Kidney glomerular epithelial cell (primary cell): Measurements from ENCODE around the gene TLK2.
A peak's percentile ranks its signal among the peaks of the same experiment; 100 is the strongest.
"Not testable (repeated sequence)": the region's sequence is repeated elsewhere in the genome, so short reads cannot be mapped to it uniquely, and the experiment has no call there.

Source experiments
- DNase-seq: peaks from one replicate; lab custom pipeline; 2025; lab: John Stamatoyannopoulos, UW

Gene TLK2

DNA sequence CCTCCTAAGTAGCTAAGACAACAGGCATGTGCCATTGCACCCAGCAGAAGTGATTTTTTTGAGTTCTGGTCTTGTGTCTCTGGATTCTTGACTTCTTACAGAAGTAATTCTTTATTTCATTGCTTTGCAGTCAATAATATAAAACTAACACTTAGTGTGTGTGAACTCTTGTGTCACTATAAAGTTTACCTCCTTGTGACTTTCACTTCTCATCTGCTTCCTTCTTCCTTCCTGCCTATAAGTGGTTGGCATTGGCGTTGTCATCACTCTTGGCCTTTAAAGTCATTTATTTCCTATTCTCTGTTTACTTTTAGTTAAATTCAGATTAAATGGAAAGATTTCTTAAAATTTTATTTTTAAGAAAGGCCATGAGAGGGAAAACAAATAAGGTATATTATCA, 12.4 kb downstream of the TLK2 start:
- not testable (repeated sequence) for DNase-seq

DNA sequence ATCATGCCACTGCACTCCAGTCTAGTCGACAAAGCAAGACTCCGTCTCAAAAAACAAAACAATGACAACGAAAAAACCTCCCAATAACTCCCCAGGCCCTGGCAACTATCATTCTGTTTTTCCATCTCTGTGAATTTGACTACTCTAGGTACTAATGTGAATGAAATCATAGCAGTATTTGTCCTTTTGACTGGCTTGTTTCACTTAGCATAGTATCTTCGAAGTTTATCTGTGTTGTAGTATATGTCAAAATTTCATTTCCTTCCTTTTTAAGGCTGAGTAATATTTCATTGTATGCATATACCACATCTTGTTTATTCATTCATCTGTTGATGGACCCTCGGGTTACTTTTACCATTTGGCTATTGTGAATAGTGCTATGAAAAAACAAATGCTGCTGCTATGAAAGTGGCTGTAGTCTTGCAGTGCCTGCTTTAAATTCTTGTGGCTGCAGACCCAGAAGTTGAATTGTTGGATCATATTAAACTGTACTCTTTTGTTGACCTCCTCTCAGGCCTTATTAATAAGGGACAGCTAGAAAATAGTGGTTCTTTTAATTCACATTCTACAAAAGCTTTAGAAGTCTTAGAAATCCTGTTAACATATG, 14.5 kb downstream of the TLK2 start:
- not testable (repeated sequence) for DNase-seq

DNA sequence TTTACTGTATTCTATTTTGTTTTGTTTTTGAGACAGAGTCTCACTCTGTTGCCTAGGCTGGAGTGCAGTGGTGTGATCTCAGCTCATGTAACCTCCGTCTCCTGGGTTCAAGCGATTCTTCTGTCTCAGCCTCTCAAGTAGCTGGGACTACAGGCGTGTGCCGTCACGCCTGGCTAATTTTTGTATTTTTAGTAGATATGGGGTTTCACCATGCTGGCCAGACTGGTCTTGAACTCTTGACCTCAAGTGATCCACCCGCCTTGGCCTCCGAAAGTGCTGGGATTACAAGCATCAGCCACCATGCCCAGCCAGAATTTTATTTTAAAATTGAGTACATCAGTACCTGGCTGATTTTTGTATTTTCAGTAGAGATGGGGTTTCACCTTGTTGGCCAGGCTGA, 15.4 kb downstream of the TLK2 start:
- DNase-seq = not testable (repeated sequence)

DNA sequence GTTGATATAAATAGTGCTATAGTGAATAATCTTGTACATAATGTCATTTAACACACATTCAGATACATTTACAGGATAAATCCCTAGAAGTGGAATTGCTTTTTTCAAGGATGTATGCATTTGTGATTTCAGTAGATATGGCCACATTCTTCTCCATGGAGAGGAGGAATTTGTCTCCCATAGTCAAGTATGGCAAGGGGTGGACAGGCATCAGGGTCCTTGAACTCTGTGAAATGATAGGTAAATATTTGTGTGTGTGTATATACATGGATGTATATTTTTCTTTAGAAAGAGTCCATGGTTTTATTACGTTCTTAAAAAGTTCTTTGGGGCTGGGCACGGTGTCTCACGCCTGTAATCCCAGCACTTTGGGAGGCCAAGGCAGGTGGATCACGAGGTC, 17.7 kb downstream of the TLK2 start:
- not testable (repeated sequence) for DNase-seq

DNA sequence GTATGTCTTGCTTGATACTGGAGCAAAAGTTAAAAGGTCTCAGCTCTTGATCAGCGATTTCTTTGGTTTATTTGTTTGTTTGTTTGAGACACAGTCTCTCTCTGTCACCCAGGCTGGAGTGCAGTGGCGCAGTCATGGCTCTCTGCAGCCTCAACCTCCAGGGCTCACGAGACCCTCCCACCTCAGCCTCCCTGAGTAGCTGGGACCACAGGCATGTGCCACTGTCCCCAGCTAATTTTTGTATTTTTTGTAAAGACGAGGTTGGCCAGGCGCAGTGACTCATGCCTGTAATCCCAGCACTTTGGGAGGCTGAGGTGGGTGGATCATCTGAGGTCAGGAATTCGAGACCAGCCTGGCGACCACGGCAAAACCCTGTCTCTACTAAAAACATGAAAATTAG, 20.2 kb downstream of the TLK2 start:
- not testable (repeated sequence) for DNase-seq

DNA sequence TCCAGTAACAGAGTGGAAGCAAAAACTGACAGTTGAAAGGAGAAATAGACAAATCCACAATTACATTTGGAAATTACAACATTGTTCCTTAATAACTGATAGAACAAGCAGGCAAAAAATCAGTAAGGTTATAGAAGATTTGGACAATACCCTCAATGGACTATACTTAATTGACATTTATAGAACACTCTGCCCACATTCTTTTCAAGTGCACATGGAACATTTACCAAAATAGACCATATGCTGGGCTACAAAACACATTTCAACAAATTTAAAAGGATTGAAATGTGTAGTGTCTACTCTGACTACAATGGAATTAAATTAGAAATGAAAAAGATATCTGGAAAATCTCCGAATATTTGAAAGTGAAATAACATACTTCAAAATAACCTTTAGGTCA, 21.8 kb downstream of the TLK2 start:
- DNase-seq = not testable (repeated sequence)

DNA sequence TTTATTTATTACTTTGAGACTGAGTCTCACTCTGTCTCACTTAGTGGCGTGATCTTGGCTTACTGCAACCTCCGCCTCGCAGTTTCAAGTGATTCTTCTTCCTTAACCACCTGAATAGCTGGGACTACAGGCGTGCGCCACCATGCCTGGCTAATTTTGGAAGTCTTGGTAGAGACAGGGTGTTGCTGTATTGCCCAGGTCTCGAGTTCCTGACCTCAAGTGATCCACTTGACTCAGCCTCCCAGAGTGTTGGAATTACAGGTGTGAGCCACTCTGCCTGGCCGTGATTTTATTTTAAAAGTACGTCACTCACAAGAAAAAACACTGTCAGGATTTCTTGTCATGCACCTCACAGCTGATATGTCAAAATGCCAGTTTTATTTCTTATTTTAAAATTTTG, 26.2 kb downstream of the TLK2 start:
- DNase-seq = not testable (repeated sequence)

DNA sequence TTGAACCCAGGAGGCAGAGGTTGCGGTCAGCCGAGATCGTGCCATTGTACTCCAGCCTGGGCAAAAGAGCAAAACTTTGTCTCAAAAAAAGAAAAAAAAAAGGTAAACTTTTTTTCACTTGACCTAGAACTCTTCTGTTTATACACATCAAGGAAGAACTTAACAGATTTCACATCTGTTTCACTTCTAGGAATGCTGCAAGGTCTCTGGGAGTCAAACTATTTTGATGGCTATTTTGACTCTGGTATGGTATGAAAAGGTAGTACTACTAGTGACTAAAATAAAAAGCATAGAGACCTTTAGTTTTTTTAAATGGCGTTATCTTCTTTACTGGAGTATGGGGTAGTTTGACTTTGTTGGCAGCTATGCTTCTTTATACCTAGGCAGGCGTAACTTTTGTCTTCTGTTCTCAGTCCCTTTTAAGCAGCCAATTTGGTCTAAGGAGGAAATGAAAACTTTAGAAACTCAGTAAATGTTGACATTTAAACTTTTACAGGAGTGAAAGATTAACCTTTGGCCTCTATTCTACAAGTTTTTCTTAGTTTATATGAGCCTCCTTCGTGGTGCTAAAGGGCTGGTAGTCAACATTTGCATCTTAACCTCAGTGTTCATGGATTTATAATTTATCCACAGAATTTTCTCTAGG, 28.7 kb downstream of the TLK2 start:
- not testable (repeated sequence) for DNase-seq

DNA sequence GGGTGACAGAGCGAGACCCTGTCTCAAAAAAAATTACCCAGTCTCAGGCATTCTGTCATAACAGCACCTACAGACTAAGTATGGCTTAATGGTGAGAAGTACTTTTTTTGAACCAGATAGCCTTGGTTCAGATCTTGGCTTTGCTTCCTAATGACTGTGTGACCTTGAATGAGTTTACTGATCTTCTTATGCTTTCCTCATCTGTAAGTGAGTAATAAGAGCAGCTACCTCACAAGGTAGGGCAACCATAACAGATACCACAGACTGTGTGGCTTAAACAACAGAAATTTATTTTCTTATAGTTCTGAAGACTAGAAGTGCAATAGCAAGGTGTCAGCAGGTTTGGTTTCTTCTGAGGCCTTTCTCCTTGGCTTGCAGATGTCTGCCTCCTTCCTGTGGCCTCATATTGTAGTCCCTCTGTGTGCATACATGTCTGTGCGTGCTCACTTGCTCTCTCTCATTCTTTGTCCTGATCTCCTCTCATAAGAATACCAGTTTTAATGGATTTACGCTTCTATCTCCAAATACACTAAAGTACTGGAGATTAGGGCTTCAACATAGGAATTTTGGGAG, 31.7 kb downstream of the TLK2 start:
- not testable (repeated sequence) for DNase-seq

DNA sequence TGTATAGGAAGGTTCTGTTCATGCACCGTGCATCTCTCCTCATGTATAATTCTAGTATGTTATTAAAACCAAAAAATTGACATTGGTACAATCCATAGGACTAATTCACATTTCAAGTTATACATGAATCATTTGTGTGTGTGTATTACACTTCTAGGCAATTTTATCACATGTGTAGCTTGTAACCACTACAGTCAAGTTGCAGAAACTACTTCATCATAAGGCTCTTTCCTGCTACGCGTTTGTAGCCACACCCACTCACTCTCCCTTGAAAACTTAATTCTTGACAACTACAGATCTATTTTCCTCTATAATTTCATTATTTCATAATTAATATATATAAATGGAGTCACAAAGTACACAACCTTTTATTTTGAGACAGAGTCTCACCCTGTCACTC, 32.4 kb downstream of the TLK2 start:
- not testable (repeated sequence) for DNase-seq

DNA sequence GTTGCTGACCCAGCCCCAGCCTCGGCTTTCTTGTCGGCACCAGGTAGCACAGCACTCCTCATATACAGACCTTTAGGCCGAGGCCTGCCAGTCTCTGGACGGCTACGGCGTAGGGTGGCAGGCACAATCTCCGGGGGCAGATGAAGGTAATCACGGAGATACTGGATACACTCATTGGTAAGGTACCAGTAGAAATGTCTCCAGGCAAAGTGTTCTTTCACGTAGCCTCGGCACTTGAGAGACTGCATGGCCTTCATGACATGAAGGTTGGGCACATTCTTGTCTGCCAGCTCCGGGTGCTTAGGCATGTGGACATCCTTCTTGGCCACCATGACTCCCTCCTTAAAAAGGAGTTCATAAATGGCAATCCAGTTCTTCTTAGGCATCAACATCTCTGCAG, 37.8 kb downstream of the TLK2 start:
- DNase-seq = not testable (repeated sequence)

DNA sequence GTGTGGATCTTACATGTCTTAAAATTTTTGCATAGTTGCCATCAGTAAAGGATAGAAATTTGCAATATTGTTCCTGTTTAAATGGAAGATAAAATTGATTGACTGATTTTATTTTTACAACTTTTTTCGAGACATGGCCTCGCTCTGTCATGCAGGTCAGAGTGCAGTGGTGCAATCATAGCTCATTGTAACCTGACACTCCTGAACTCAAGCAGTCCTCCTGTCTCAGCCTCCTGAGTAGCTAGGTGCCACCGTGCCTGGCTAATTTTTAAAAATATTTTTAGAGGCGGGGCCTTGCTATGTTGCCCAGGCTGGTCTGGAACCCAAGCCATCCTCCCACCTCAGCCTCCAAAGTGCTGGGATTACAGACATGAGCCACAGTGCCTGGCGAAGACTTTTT, 42.7 kb downstream of the TLK2 start:
- DNase-seq = not testable (repeated sequence)

DNA sequence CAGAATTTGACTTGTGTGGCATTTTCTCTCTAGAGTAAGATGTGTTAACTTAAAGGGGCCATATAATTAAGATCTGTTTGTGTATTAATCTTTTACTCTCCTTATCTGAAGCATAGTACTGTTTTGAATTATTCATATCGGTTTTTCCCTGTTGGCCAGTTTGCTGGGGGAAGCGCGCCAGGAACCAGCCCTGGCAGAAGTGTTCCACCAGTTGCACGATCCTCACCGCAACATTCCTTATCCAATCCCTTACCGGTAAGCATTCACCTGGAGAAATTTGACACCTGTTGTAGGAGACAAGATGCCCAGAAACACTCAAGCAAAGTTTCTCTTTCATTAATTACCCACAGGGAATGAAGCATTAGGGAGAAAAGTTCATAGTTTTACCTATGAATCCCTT, 45.5 kb downstream of the TLK2 start:
- not testable (repeated sequence) for DNase-seq

DNA sequence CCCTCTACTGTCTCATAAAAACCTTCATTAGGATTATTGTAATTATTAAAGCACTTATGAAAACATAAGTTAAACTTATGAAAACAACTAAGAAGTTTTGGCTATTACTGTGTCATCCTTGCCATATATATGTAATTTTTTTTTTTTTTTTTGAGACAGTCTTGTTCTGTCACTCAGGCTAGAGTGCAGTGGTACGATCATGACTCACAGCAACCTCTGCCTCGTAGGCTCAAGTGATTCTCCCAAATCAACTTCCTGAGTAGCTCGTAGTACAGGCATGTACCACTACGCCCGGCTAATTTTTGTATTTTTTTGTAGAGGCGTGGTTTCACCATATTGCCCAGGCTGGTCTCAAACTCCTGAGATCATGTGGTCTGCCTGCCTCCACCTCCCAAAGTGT, 46.7 kb downstream of the TLK2 start:
- DNase-seq = not testable (repeated sequence)

DNA sequence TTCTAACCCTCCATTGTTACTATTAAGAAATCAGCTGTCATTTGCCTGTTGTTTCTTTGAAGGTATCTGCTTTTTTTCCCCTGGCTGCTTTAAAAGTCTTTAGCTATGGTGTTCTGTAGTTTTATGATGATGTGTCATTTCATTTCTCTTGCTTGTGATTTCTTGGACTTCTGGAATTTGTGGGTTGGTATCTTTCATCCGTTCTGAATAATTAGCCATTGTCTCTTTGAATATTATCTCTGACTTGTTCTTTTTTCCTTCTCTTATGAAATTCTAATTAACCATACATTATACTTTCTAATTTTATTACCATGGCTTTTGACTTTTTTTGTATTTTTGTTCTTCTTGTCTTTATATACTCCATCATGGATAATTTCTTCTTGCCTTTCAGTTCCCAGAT, 52.3 kb downstream of the TLK2 start:
- not testable (repeated sequence) for DNase-seq

DNA sequence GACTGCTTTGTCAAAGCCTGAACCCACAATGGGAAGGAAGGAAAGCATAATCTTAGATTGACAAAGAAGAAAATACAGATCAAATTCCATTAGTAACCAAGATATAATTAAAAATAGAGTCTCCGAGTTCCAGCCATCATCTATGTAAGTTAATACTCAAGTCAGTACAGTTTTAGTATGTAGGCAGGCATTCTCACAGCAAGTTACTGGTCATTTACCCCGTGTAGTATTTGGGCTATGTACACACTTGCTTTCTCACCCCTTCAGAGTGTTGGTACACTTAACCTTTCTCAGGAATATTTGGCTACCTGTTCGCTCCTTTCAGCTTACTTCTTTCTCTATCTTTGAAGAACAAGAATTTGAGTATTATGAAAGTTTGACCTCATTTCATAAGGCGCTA, 57.9 kb downstream of the TLK2 start:
- not testable (repeated sequence) for DNase-seq

DNA sequence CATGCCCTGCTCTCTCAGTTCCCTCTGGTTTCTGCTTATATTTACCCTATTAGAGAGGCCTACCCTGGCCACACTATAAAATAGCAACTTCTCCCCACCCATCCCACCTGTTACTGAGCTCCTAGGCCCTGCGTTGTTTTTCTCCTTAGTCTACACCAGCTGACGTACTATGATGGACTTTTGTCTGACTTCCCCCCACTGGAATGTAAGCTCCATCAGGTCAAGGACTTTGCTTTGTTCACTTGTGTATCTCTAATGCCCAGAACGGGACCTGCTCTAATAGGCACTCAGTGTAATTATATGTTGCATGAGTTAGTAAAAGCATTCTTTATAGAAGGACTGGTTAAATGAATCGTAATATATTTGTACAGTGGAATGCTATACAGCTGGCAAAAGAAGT, 62.4 kb downstream of the TLK2 start:
- DNase-seq = not testable (repeated sequence)

DNA sequence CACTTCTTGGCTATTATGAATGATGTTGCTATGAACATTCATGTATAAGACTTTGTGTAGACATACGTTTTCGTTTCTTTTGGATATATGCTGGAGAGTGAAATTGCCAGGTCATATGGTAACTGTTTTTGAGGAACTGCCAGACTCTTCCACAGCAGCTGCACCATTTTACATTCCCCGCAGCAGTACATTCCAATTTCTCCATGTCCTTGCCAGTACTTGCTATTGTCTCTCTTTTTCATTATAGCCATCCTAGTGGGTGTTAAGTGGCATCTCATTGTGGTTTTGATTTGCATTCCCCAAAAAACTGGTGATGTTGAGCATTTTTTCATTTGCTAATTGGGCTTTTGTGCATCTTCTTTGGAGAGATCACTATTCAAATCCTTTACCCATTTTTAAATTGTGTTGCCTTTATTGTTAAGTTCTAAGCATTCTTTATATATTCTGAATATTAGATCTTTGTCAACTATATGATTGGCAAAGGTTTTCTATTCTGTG, 64.7 kb downstream of the TLK2 start:
- not testable (repeated sequence) for DNase-seq

DNA sequence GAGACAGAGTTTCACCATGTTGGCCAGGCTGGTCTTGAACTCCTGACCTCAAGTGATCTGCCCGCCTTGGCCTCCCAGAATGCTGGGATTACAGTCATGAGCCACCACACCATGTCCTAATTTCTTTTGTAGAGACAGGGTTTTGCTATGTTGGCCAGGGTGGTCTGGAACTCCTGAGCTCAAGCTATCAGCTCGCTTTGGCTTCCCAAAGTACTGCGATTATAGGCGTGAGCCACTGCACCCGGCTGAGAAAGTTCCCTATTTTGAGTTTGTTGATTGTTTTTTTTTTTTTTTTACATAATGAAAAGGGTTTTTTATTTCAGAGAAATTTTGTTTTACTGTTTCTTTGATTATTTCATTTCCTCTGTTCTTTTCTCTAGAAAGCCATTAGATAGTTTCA, 67.4 kb downstream of the TLK2 start:
- DNase-seq = not testable (repeated sequence)

DNA sequence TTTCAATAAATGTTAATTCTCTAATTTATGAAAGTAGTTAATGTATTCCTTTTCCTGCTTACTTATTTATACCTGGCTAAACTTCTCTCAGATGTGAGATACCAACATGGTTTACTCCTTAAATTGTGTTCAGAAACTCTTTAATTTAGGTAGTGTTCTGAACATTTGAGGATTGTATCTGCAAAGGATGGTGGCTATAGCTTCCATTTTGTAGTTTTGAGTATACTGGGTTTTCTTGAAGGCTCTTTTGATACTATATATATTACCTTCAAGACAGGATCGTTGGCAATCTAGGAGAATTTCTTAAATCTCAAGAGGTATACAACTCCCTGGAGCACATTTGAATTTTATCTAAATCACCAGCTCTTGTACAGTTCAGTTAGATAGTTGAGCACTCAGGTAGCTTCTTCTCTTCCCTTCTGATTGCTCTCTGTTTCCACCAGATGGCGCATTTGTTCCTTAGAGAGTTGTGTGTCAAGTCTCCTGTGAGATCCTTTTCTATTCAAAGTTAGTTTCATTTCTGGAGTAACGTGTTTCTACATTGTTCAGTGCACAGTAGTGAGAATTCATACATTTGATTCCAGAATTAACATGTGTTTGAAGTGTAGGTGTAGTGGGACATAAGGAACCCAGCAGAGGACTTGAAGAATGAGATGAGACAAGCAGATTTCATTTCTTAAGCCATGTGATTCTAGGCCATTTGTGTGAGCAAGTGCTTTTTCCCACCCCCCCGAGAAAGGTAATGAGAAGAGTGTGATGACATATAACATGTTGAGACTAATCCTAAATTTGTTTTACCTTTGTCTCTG, 74.4 kb downstream of the TLK2 start:
- peak; percentile 35 for DNase-seq

DNA sequence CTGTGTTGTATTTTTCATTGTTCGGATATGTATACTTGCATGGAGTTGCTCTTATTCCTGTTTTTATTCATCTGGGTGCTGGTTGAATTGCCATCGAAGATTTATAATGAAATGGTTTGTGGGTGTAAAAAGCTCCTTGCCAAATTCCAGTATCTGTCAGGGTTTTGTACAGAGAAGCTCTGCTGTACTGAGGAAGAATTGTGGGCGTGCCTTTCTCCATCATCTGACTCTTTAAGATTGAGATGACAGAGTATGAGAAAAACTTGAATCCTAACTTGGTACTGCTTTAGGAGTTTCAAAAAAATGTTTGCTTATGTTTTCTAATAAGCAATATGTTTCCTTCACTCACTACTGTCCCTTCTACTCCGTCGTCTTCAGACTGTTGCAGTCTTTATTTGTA, 78.9 kb downstream of the TLK2 start:
- not testable (repeated sequence) for DNase-seq

DNA sequence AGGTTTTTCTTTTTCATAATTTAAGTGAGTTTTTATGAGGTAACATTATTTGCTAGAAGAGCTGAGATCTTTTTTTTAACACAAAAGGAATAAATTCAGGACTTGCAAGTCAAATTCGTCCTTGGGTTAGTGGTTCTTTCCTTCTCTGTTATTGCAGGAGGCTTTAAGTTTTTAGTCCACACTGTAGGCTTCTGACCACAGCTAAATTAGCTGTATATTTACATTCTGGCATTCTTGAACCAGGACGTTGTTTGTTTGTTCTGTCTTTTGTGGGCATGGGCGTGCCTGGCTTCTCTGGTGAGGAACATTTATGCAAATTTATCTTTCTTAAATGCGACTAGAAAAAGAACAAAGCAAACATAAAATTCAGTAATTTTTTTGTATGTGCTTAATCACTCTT, 80.3 kb downstream of the TLK2 start:
- DNase-seq = not testable (repeated sequence)
